Measurements from ENCODE around the gene SPRED3.
A peak's percentile ranks its signal among the peaks of the same experiment; 100 is the strongest.

The SPRED3 gene

GRCh38 chr19:38371081-38371480 is 17.4 kb upstream of the SPRED3 start:
- no peak for DNase-seq (ENCODE audit: low read depth, low spot score)

- no peak for DNase-seq (ENCODE audit: low read depth, low spot score)
Observed at GRCh38 chr19:38373907-38374331, 14.6 kb upstream of the SPRED3 start.

GRCh38 chr19:38374332-38375097 is 14.0 kb upstream of the SPRED3 start, which contains the start of gene PSMD8:
TSS of gene PSMD8 (plus strand) at chr19:38374571. CDS start at chr19:38374602, 31 bp downstream.
- peak; percentile 100 for DNase-seq (ENCODE audit: low read depth, low spot score)

GRCh38 chr19:38375098-38375493 is 13.4 kb upstream of the SPRED3 start:
- no peak for DNase-seq (ENCODE audit: low read depth, low spot score)

- no peak for DNase-seq (ENCODE audit: low read depth, low spot score)
Observed at GRCh38 chr19:38375748-38376147, 12.7 kb upstream of the SPRED3 start.

GRCh38 chr19:38376576-38376975 is 11.9 kb upstream of the SPRED3 start:
- no peak for DNase-seq (ENCODE audit: low read depth, low spot score)

GRCh38 chr19:38377052-38377451 is 11.4 kb upstream of the SPRED3 start:
- no peak for DNase-seq (ENCODE audit: low read depth, low spot score)

- no peak for DNase-seq (ENCODE audit: low read depth, low spot score)
Observed at GRCh38 chr19:38378866-38379265, 9.6 kb upstream of the SPRED3 start.

- DNase-seq (ENCODE audit: low read depth, low spot score), result no peak
Observed at GRCh38 chr19:38381138-38381537, 7.4 kb upstream of the SPRED3 start.

- DNase-seq (ENCODE audit: low read depth, low spot score), result no peak
Observed at GRCh38 chr19:38383184-38383583, 5.3 kb upstream of the SPRED3 start.

GRCh38 chr19:38383743-38384142 is 4.8 kb upstream of the SPRED3 start:
- no peak for DNase-seq (ENCODE audit: low read depth, low spot score)

- DNase-seq (ENCODE audit: low read depth, low spot score), result peak; percentile 56
Observed at GRCh38 chr19:38384209-38385027, 4.1 kb upstream of the SPRED3 start.

- no peak for DNase-seq (ENCODE audit: low read depth, low spot score)
Observed at GRCh38 chr19:38385057-38385803, 3.3 kb upstream of the SPRED3 start.

- no peak for DNase-seq (ENCODE audit: low read depth, low spot score)
Observed at GRCh38 chr19:38385804-38386257, 2.7 kb upstream of the SPRED3 start.

- no peak for DNase-seq (ENCODE audit: low read depth, low spot score)
Observed at GRCh38 chr19:38386300-38386970, 2.1 kb upstream of the SPRED3 start.

- no peak for DNase-seq (ENCODE audit: low read depth, low spot score)
Observed at GRCh38 chr19:38386971-38387549, 1.4 kb upstream of the SPRED3 start.

GRCh38 chr19:38387550-38388348 is 748 bp upstream of the SPRED3 start, which contains the start of gene GGN:
TSS of gene GGN (minus strand) at chr19:38388034. CDS start at chr19:38387261, 773 bp downstream.
- DNase-seq (ENCODE audit: low read depth, low spot score), result peak; percentile 97

GRCh38 chr19:38389101-38389925 is 816 bp downstream of the SPRED3 start:
- DNase-seq (ENCODE audit: low read depth, low spot score), result peak; percentile 85
